Nephron progenitor cell (in vitro differentiated cells): Measurements from ENCODE around the gene NECTIN1.

ENCODE experiments used
- DNase-seq: peaks from one replicate; pipeline ENCODE4 v3.0.0; 2021
- H3K27ac Mint-ChIP-seq: 2 replicates; pipeline ENCODE4 v1.8.0; 2021; ENCODE audit warnings: mild to moderate bottlenecking, moderate library complexity, mixed read lengths
- H3K27me3 Mint-ChIP-seq: 2 replicates; pipeline ENCODE4 v1.8.0; 2021; ENCODE audit warnings: mild to moderate bottlenecking, low read depth, mixed read lengths; ENCODE audit not compliant: poor library complexity
- H3K36me3 Mint-ChIP-seq: 2 replicates; pipeline ENCODE4 v1.8.0; 2021; ENCODE audit warnings: low read depth, mixed read lengths
- H3K4me1 Mint-ChIP-seq: 2 replicates; pipeline ENCODE4 v1.8.0; 2021; ENCODE audit warnings: mixed read lengths
- H3K4me3 Mint-ChIP-seq: 2 replicates; pipeline ENCODE4 v1.8.0; 2021; ENCODE audit warnings: mild to moderate bottlenecking, moderate library complexity, mixed read lengths
- H3K9me3 Mint-ChIP-seq: 2 replicates; pipeline ENCODE4 v1.8.0; 2021; ENCODE audit warnings: mild to moderate bottlenecking, moderate library complexity, mixed read lengths
- TF ChIP-seq, protein P1 (sequence below): fragments of 200-600 bp; sonication (generic); IDR thresholded peaks from 2 replicates; pipeline ENCODE4 v1.5.0; 2021; ENCODE audit warnings: antibody characterized with exemption

NECTIN1 gene

DNA sequence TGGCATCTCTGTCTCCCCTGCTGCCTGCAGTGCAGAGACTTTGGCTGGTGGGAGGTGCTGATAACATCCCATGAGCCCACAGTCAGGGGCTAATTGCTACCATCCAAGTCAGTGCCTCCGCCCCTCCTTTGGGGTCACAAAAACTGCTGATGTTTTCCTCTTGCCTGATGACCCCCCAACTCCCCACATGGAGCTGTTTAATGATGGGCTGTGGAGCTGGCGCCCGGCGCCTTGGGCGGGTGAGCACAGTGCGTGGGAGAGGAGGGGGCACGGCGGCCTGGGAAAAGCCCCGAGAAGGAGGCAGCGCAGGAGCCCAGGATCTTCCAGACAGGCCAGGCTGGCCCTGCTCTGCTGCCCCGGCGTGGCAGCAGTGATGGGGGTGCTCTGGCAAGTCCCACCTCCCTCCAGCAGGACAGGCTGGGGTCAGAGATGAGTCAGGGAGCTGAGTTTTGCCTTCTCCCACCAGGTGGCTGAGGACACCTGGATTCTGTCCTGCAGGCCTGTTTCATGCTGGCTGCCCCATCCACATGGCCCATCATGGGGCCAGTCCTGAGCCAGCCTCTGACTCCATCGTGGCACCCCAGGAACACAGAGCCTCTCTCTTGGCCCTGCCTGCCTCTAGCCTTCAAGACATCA is 43.8 kb downstream of the NECTIN1 start:
- Mint-ChIP-seq H3K9me3 (no peaks in the 10 kb centered on the region), H3K36me3 (no peaks in the 10 kb centered on the region), H3K4me1 (peaks cover 81% of the 10 kb centered on the region), H3K27me3 (peaks cover 18% of the 10 kb centered on the region), H3K27ac (peak overlapping the region; percentile 85), H3K4me3 (peak overlapping the region; percentile 28)
- TF ChIP-seq, protein P1, sequence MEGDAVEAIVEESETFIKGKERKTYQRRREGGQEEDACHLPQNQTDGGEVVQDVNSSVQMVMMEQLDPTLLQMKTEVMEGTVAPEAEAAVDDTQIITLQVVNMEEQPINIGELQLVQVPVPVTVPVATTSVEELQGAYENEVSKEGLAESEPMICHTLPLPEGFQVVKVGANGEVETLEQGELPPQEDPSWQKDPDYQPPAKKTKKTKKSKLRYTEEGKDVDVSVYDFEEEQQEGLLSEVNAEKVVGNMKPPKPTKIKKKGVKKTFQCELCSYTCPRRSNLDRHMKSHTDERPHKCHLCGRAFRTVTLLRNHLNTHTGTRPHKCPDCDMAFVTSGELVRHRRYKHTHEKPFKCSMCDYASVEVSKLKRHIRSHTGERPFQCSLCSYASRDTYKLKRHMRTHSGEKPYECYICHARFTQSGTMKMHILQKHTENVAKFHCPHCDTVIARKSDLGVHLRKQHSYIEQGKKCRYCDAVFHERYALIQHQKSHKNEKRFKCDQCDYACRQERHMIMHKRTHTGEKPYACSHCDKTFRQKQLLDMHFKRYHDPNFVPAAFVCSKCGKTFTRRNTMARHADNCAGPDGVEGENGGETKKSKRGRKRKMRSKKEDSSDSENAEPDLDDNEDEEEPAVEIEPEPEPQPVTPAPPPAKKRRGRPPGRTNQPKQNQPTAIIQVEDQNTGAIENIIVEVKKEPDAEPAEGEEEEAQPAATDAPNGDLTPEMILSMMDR = no peak
- DNase-seq = peak; percentile 32

GRCh38 chr11:119684361-119685110 is 44.5 kb downstream of the NECTIN1 start:
- Mint-ChIP-seq H3K4me1 (peaks cover 79% of the 10 kb centered on the region), H3K27ac (peak overlapping the region; percentile 92), H3K4me3 (no peak overlapping the region), H3K36me3 (peaks cover 6% of the 10 kb centered on the region), H3K27me3 (peaks cover 18% of the 10 kb centered on the region), H3K9me3 (no peaks in the 10 kb centered on the region)
- TF ChIP-seq, protein P1 = no peak
- peak; percentile 54 for DNase-seq

DNA sequence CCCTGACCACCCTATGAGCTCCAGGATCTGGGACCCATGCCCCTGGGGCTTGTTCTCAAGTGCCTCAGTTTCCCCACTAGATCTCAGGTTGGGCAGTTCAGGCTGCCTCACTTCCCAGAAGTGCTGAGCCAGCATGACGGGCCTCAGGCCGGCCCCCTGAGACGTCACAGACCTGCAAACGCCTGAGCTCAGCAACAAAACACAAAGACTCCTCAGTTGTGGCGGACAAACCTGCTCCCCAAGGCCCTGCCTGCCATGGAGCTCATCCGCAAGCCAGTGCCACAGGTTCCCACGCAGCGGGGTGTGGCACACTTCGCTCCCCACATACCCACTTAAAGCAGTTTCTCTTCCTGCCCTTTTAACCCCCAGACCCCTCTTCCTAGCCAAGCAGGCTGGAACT is 45.2 kb downstream of the NECTIN1 start:
- peaks cover 72% of the 10 kb centered on the region for H3K4me1 Mint-ChIP-seq
- H3K27ac Mint-ChIP-seq = peak overlapping the region; percentile 68
- H3K36me3 Mint-ChIP-seq = peaks cover 13% of the 10 kb centered on the region
- peaks cover 3% of the 10 kb centered on the region for H3K9me3 Mint-ChIP-seq
- DNase-seq = no peak
- H3K27me3 Mint-ChIP-seq = peaks cover 18% of the 10 kb centered on the region
- H3K4me3 Mint-ChIP-seq = no peak overlapping the region
- TF ChIP-seq, protein P1 = no peak

DNA sequence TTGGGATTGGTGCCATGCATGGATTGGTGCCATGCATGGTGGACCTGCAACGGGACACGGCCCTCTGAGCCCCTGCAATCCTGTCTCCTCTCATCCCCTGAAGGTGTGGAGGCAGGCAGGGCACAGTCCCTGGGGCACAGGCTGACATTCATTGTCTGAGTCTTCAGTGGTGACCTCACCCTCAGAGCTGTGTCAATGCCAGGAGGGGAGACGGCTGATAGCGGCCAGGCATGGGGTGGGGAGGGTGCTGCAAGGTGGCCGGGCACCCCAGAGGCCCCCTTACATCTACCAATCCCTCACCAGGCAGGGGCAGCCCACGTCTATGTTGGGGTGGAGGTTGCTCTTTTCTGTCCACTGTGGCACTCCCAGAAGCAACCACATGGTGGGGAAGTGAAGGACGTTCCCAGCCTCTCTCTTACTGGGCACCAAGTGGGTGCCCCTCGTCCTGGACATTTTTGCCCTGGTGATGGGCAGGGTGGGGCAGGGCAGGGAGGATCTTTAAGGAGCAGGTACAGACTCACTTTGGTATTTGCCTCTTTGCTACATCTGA is 47.6 kb downstream of the NECTIN1 start:
- H3K27ac Mint-ChIP-seq = no peak overlapping the region
- H3K36me3 Mint-ChIP-seq = peaks cover 37% of the 10 kb centered on the region
- TF ChIP-seq, protein P1 = no peak
- no peak overlapping the region for H3K4me3 Mint-ChIP-seq
- peaks cover 49% of the 10 kb centered on the region for H3K4me1 Mint-ChIP-seq
- H3K27me3 Mint-ChIP-seq = peaks cover 14% of the 10 kb centered on the region
- DNase-seq = no peak
- peaks cover 13% of the 10 kb centered on the region for H3K9me3 Mint-ChIP-seq

- H3K27ac Mint-ChIP-seq = no peak overlapping the region
- H3K36me3 Mint-ChIP-seq = peaks cover 41% of the 10 kb centered on the region
- H3K4me3 Mint-ChIP-seq = no peak overlapping the region
- peaks cover 11% of the 10 kb centered on the region for H3K27me3 Mint-ChIP-seq
- TF ChIP-seq, protein P1 = no peak
- peaks cover 42% of the 10 kb centered on the region for H3K4me1 Mint-ChIP-seq
- no peak for DNase-seq
- H3K9me3 Mint-ChIP-seq = peaks cover 13% of the 10 kb centered on the region
Observed at GRCh38 chr11:119680541-119681360, 48.2 kb downstream of the NECTIN1 start.
